GM11168 (cell line): Measurements from ENCODE around the gene PRM1.
"Not testable (repeated sequence)": the region's sequence is repeated elsewhere in the genome, so short reads cannot be mapped to it uniquely, and the experiment has no call there.

Experiments used
- in situ Hi-C: fragments of 300-500 bp; cut with MboI; formaldehyde crosslinking; loops from one replicate; pipeline ENCODE4 v1.12.0; 2022; ENCODE audit warnings: low sequenced_read_pairs; ENCODE audit not compliant: unreplicated experiment

The PRM1 gene

DNA sequence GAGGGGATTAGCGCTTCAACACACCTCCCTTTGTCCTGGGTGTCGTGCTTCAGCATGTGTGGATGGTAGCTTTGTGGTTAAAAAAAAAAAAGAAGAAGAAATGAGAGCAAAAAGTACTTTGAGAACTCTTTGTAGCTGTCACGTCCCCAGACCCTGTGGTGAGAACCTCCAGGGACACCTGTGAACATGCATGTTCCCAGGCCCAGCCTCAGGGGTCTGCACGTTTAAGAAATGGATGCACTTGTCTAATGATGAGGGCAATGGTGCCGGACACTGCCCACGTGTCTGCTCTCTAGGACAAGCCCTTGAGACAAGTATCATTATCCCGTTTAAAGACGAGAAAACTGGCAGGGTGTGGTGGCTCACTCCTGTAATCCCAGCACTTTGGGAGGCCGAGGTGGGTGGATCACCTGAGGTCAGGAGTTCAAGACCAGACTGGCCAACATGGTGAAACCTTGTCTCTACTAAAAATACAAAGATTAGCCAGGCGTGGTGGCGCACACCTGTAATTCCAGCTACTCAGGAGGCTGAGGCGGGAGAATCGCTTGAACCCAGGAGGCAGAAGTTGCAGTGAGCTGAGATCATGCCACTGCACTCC is 17.9 kb upstream of the PRM1 start:
- in situ Hi-C loops: not testable (repeated sequence)

DNA sequence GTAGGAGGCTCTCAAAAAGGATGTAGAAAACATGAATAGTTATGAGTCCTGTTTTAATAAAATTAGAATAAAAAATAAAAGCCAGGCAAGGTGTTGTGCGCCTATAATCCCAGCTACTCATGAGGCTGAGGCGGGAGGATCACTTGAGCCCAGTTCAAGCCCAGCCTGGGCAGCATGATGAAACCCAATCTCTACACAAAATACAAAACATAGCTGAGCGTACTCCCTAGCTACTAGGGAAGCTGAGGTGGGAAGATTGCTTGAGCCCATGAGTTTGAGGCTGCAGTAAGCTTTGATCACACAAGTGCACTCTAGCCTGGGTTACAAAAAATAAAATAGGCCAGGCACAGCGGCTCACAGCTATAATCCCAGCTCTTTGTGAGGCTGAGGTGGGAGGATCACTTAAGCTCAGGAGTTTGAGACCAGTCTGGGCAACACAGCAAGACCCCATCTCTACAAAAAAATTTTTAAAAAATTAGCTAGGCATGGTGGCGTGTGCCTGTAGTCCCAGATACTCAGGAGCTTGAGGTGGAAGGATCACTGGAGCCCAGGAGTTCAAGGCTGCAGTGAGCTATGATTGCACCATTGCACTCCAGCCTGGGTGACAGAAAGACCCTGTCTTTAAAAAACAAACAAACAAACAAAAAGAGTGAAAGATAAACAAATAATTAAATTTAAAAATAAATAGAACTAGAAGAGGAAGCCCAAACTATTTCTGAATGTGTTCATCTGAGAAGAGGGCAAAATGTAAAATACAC is 17.2 kb upstream of the PRM1 start:
- in situ Hi-C loops: no loop called here

DNA sequence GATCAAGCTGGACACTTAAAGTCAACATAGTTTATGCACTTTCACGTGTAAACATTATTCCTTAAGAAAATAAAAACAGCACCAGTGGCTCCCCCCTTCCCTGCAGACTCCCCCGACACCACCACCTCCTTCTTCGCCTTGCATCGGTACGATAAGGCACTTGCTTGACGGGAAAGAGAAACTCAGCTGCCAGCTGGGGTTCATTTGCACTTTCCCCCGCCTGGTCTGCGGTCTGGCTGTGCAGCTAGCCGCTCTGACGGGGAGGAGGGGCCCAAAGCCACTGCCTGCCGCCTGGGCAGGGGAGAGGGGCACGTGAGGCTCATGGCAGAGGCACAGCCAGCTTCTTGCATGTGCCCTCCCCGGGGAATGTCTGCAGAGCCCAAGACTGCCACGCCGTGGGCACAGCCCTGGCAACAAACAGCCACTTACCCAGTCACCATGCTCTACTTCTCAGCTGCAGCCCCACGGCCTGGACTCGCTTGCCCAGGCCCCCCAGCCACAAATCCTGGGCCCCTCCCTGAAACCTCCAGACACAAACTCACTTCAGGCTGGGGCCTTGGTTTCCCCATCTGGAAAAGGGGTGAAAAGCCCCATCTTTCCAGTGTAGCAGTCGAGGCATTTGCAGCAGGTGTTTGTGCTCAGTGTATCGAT is 16.5 kb upstream of the PRM1 start:
- in situ Hi-C loops: no loop called here

DNA sequence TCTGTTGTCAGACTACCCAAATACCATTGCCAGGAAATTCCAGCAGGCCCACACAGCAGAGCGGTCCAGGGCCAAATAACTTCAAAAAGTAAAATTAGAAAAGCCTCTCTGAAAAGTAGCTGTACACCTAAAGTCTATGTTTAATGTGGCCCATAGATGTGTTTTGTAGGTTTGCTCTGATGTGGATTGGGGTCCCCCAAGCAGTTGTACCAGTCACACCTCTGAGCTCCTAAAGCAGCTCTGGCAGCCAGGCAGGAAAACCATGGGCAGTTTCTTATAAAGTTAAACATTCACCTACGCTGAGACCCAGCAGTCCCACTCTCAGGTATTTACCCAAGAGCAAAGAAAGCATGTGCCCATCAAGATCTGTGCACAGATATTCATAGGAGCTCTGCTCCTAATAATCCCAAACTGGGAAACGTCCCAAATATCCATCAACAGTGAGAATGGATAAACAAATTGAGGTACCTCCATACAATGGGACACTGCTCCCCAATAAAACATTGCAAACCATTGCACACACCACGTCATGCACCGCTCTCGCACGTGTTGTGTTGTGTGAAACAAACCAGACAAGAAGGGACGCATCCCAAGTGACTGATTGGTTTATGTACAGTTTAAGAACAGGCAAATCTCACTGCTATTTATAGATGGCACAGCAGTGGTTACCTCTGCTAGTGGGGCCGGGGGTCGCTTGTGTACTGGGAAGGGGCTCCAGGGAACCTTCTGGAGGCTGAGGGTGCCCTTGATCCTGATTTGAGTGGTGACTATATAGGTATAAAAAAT is 15.8 kb upstream of the PRM1 start:
- in situ Hi-C loops: no loop called here

DNA sequence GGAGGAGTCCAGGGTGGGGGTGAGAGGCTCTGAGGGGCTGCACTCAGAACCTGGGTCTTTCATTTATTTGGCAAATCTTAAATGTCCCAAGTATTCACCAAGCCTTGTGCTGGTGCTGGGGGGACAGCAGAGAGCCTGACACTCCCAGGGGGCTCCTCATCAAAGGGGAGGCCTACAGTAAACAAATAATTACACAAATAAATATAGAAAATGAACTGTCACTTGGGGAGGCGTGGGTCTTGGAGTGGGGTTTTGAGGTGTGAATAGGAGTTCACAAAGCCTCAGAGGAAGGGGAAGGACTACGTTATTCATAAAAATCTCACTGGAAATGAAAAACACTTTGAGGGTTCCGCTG is 15.2 kb upstream of the PRM1 start:
- in situ Hi-C loops: no loop called here

DNA sequence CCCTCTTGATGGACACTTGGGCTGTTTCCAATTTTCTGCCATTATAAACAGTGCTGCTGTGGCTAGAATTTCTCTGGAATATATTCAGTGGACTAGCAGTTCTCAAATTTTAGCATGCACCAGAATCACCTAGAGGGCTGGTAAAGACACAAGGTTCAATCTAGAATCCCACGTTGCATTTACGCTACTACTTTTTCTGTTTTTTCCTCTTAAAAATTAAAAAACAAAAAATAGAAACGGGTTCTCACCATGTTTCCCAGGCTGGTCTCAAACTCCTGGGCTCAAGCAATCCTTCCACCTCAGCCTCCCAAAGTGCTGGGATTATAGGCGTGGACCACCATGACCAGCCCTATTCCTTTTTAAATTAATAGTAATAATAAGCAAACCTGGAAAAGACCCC is 14.5 kb upstream of the PRM1 start:
- in situ Hi-C loops: no loop called here

DNA sequence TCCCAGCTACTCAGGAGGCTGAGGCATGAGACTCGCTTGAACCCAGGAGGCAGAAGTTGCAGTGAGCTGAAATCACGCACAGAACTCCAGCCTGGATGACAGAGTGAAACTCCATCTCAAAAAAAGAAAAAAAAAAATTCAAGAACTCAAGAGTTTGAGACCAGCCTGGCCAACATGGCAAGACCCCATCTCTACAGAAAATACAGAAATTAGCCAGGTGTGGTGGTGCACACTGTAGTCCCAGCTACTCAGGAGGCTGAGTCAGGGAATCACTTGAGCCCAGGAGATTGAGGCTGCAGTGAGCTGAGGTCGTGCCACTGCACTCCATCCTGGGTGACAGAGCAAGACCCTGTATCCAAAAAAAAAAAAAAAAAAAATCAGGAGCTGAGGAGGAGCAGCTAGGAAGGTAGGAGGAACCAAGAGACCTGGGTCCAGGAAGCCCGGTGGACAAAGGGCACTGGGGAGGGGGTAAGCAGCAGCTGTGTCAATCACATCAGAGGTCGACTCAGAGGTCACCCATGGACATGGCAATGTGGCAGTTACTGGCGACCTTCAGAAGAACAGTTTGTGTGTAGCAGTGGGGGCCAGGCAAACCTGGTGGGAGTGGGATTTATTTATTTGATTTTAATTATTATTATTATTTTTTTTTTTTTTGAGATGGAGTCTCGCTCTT is 11.1 kb upstream of the PRM1 start:
- in situ Hi-C loops: no loop called here

DNA sequence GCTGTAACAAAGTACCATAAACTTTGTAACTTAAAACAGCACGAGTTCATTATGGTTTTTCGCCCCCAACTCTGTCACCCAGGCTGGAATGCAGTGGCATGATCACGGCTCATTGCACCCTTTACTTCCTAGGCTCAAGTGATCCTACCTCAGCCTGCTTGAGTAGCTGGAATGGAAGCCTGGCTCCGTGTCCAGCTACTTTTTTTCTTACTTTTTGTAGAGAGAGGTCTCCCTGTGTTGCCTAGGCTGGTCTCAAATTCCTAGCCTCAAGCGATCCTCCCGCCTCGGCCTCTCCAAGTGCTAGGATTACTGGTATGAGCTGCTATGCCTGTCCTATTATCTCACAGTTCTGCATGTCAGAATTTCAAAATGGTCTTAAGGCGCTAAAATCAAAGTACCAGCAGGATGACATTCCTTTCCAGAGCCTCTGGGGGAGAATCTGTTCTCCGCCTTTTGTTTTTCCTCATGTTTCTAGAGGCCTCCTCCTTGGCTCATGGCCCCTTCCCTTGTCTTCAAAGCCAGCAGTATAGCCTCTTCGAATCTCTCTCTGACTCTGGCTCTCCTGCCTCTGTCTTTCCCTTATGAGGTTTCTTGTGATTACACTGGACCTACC is 10.1 kb upstream of the PRM1 start:
- in situ Hi-C loops: no loop called here

DNA sequence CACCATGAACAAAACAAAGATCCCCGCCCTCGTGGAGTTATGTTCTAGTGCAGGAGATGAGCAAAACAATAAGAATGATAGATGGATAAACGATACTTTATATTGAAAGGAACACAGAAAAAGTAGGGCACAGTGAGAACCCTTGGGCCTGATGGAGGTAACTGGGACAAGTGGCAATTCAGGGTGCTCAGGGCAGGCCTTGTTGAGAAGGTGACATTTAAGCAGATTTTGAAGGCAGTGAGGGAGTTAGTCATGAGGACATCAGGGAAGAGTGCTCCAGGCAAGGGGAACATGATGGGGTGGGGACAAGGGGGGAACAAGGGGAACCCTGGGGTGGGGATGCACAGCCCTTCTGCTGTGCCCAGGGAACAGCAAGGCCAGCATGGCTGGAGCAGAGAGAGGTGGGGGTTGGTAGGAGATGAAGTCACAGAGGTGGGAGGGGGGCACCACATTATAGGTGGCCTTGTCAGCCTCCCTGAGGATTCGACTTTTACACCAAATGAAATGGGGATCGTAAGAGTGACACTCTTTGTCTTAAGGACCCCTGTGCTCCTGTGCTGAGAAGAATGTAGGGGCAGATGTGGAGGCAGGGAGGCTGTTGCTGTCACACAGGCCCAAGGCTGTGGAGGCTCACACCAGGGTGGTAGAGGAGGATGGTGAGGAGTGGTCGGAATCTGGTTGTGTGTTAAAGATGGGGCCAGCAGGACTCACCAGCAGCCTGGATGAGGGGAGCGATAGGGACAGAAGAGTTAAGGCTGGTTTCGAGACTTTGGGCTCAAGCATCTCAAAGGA is 9.2 kb upstream of the PRM1 start:
- in situ Hi-C loops: no loop called here

DNA sequence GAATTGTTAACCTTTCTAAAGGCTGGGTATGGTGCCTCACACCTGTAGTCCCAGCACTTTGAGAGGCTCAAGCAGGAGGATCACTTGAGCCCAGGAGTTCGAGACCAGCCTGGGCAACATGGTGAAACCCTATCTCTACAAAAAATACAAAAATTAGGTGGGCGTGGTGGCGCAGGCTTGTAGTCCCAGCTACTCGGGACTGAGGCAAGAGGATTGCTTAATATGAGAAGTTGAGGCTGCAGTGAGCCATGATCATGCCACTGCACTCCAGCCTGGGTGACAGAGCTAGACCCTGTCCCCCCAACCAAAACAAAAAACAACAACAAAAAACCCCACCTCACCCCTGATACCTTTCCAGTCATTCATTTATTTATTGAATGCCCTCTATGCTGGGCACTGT is 8.6 kb upstream of the PRM1 start:
- in situ Hi-C loops: not testable (repeated sequence)

DNA sequence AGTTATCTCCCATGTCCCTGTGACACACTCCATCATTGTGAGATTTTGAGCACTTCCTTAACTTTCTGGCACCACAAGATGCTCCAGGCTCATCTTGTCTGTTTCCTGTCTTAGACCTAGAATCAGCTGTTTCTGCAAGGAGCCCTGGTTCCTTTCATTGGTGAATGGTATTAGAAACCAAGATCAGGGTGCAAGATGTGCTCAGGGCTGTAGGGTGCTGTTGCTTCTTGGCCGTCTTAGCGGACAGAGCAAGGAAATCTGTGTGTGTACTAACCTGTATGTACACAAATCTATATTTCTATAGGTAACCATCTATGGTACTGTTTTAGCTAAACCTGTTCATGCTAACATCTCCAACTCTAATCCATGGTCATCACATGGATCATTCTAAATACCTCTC is 8.1 kb upstream of the PRM1 start:
- in situ Hi-C loops: no loop called here

DNA sequence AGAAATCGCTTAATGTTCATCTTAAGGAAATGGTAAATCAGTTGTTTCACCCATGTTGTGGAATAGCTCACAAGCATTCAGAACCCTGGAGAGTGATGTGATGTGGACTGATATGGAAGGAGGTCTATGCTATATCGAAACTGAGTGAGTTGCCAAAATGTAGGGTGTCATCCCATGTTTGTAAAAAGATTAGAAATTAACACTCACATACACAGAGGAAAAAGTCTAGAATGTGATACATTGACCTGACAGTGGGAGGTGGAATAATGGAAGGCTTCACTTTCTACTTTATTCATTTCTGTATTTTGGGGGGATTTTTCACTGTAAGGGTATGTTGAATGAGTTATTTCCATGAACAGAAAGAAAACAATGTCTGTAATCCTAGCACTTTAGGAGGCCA is 4.7 kb upstream of the PRM1 start:
- in situ Hi-C loops: no loop called here

DNA sequence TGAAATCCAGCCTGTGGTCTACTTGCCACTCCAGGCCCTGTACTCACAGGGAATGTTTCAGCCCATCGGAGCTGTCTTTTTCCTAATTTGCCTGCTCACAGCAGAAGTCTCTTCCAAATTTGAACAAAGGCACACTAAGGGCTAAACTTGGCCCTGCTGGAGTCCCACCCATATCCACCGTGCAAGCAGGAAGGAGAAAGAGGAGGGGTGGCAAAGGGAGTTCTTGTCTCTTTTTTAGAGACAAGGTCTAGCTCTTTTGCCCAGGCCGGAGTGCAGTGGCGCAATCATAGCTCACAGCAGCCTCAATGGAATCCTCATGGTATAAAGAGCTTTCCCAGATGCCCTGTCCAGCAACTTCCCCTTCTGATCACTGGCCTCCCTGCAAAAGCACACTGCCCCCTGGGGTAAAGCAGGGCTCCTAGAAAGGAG is 2.7 kb upstream of the PRM1 start:
- in situ Hi-C loops: no loop called here

DNA sequence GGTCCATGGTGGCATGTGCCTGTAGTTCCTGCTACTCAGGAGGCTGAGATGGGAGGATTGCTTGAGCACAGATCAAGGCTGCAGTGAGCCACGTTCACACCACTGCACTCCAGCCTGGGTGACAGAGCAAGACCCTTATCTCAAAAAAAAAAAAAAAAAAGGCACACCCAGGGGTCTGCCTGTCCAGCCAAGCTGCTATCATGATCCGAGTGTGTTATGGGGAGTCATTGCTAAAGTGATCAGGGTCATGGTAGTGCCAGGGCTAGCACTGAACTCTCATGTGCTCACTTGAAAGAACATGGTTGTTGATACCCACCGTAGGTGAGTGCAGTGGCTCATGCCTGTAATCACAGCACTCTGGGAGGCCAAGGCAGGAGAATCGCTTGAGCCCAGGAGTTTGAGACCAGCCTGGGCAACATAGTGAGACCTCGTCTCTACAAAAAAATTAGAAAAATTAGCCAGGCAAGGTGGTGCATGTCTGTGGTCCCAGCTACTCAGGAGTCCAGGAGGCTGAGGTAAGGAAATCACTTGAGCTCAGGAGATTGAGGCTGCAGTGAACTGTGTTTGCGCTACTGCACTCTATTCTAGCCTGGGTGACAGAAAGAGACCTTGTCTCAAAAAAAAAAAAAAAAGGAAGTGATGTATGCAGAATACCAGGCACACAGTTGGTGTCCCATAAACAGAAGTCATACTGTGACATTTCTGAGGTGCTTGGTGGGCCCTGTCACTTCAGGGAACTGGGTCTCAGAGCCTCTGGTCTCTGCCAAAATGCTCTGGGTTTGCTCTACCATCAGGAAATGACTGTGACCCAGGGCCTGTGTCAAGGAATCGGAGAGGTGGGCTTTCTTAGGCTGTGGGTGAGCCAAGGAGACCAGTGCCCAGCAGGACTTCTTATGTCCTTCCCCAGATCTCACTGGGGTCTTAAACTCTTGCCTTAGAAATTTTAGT is 2.2 kb downstream of the PRM1 start:
- in situ Hi-C loops: loop anchor here (10.0 kb wide), 1 partner anchor 76 kb away; no protein-coding TSS in a partner anchor

DNA sequence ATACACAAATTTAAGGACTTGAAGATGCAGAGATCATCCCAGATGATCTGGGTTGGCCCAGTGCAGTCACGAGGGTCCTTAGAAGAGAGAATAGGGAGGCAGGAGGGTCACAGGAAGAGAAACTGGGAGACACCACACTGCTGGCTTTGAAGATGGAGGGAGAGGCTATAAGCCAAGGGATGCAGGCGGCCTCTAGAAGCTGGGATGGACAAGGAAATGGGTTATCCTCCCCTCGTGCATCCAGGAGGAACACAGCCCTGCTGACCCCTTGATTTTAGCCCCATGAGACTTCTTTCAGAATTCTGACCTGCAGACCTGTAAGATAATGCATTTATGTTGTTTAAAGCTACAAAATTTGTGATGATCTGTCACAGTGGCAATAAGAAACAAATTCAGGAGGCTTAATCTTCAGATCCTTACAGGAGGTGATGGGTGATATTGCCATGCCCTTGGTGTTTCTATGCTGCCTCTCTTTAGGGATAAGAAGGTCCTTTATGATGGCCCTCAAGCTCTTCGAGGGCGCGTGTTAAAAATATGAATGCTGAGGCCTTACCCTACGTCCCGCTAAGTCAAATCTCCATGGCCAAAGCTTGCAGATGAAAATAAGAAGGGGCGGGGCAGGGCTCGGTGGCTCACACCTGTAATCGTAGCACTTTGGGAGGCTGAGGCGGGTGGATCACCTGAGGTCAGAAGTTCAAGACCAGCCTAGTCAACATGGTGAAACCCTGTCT is 3.4 kb downstream of the PRM1 start:
- in situ Hi-C loops: loop anchor here (10.0 kb wide), 1 partner anchor 77 kb away; no protein-coding TSS in a partner anchor

DNA sequence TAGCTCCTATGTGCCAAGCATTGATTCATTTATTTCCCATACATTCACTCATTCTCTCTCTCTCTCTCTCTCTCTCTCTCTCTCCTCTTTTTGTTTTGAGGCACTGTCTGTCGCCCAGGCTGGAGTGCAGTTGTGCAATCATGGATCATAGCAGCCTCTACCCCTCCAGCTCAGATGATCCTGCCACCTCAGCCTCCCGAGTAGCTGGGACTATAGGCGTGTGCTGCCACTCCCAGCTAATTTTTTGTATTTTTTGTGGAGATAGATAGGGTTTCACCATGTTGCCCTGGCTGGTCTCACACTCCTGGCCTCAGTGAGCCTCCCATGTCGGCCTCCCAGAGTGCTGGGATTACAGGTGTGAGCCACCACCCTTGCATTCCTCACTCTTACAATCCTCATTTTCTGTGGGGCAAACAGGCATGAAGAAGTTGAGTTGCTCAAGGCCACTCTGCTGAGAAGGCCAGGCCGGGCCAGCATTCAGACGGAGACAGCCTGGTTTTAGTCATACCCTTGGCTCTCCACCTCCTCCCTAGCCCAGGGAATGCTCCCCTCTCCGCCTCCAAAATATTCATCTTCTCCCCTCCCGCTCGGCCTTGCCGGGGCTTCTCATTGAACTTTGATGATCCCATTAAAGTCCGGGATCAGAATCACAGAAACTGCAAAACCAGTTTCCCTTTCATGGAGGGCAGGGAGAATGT is 4.1 kb downstream of the PRM1 start:
- in situ Hi-C loops: loop anchor here (10.0 kb wide), 1 partner anchor 78 kb away; no protein-coding TSS in a partner anchor
